H1 (cell line): ENCODE measurements around the gene WASL. TPM values are rescaled to one million over a fixed set of nuclear protein-coding genes. Genes with fewer than 3 reads are reported as not detected.

Source experiments
- CTCF ChIA-PET: fragments of 300-600 bp; sonication (Branson Sonifier 250); formaldehyde crosslinking; loops from one replicate; lab custom pipeline; 2021; ENCODE audit not compliant: partially characterized antibody; lab: Charles Lee
- POLR2A ChIA-PET: fragments of 300-600 bp; sonication (Branson Sonifier 250); formaldehyde crosslinking; loops from one replicate; lab custom pipeline; 2021; ENCODE audit warnings: inconsistent platforms; ENCODE audit not compliant: partially characterized antibody; lab: Charles Lee
- DNase-seq, 2 experiments: peaks; one replicate each; pipeline versions ENCODE4 v3.0.0 to v3.0.0-alpha.2; 2010 to 2022; ENCODE audit warnings: low spot score in 2 of 2, low read depth in 1 of 2, mixed read lengths in 1 of 2
- FAIRE-seq: peaks from 2 replicates; lab custom pipeline; 2011; peaks lifted over from hg19 to GRCh38; lab: Jason Lieb, UNC
- H2AFZ ChIP-seq: 2 replicates; pipeline ENCODE4 v1.8.1; 2012; ENCODE audit warnings: low read length, inconsistent platforms
- H2AK5ac ChIP-seq: 2 replicates; pipeline ENCODE4 v1.6.1; 2013; ENCODE audit warnings: low read depth, low read length
- H2BK120ac ChIP-seq: replicated peaks from 2 replicates; pipeline ENCODE3; 2013; ENCODE audit warnings: low read depth, low read length, inconsistent platforms
- H2BK12ac ChIP-seq: 2 replicates; pipeline ENCODE4 v1.6.1; 2013; ENCODE audit warnings: low read depth, low read length
- H2BK15ac ChIP-seq: 2 replicates; pipeline ENCODE4 v1.6.1; 2013; ENCODE audit warnings: low read length
- H2BK20ac ChIP-seq: 2 replicates; pipeline ENCODE4 v1.6.1; 2013; ENCODE audit warnings: low read length
- H2BK5ac ChIP-seq: 2 replicates; pipeline ENCODE4 v1.6.1; 2013; ENCODE audit warnings: low read depth, low read length
- H3K14ac ChIP-seq: 2 replicates; pipeline ENCODE4 v1.6.1; 2013; ENCODE audit warnings: inconsistent platforms; ENCODE audit not compliant: insufficient read length
- H3K18ac ChIP-seq: 2 replicates; pipeline ENCODE4 v1.6.1; 2013; ENCODE audit warnings: low read length; ENCODE audit errors: extremely low read depth
- H3K23ac ChIP-seq: 2 replicates; pipeline ENCODE4 v1.6.1; 2013; ENCODE audit warnings: inconsistent platforms; ENCODE audit not compliant: insufficient read length
- H3K23me2 ChIP-seq: 2 replicates; pipeline ENCODE4 v1.6.1; 2013; ENCODE audit warnings: low read depth, low read length
- H3K27ac ChIP-seq: 2 replicates; pipeline ENCODE4 v1.6.1; 2011; ENCODE audit warnings: low read depth, low read length, inconsistent platforms
- H3K27me3 ChIP-seq, 4 experiments: replicated peaks in 1 of 4; 1 replicate in 1 of 4; 2 replicates in 3 of 4; pipeline versions ENCODE4 v1.6.1 to v1.8.1; 2011 to 2013; ENCODE audit warnings: low read length in 3 of 4, mild to moderate bottlenecking in 3 of 4, inconsistent platforms in 2 of 4, mixed read lengths in 2 of 4, moderate library complexity in 1 of 4; ENCODE audit not compliant: control insufficient read depth in 3 of 4, insufficient read depth in 3 of 4; ENCODE audit errors: extremely low read depth in 1 of 4
- H3K36me3 ChIP-seq, 4 experiments: 2 replicates each; pipeline versions ENCODE4 v1.6.1 to v1.8.1; 2011 to 2013; ENCODE audit warnings: mild to moderate bottlenecking in 4 of 4, low read length in 3 of 4, moderate library complexity in 2 of 4, control low read depth in 1 of 4, inconsistent platforms in 1 of 4; ENCODE audit not compliant: insufficient read depth in 4 of 4, control insufficient read depth in 2 of 4
- H3K4ac ChIP-seq: replicated peaks from 2 replicates; pipeline ENCODE3; 2013; ENCODE audit warnings: low read length, low read depth, mixed read lengths, inconsistent platforms; ENCODE audit not compliant: insufficient read length
- H3K4me1 ChIP-seq, 4 experiments: replicated peaks in 1 of 4; 1 replicate in 1 of 4; 2 replicates in 3 of 4; pipeline versions ENCODE4 v1.6.1 to v1.8.1; 2011 to 2013; ENCODE audit warnings: low read length in 3 of 4, inconsistent platforms in 2 of 4, mixed read lengths in 1 of 4; ENCODE audit not compliant: insufficient read depth in 4 of 4, control insufficient read depth in 3 of 4
- H3K4me2 ChIP-seq, 2 experiments: 2 replicates each; pipeline versions ENCODE4 v1.6.1 to v1.8.1; 2011 to 2013; ENCODE audit warnings: low read depth in 2 of 2, low read length in 2 of 2, control low read depth in 1 of 2, inconsistent platforms in 1 of 2, mild to moderate bottlenecking in 1 of 2; ENCODE audit not compliant: insufficient read depth in 1 of 2
- H3K4me3 ChIP-seq, 4 experiments: fragments of 200-600, 300-600 bp in 1 of 4; sonication (generic), shearing (Covaris generic), sonication (Bioruptor Twin) in 1 of 4; 2 replicates each; pipeline versions ENCODE4 v1.5.1 to v1.8.1; 2011 to 2016; ENCODE audit warnings: low read length in 4 of 4, low read depth in 3 of 4, control low read depth in 2 of 4, inconsistent platforms in 2 of 4, mild to moderate bottlenecking in 2 of 4, mixed read lengths in 1 of 4, moderate library complexity in 1 of 4; ENCODE audit not compliant: insufficient read depth in 2 of 4; ENCODE audit errors: extremely low read depth in 1 of 4
- H3K56ac ChIP-seq: replicated peaks from 2 replicates; pipeline ENCODE3; 2013; ENCODE audit warnings: low read depth, mild to moderate bottlenecking, mixed read lengths, low read length, inconsistent platforms; ENCODE audit not compliant: insufficient read length
- H3K79me1 ChIP-seq: 2 replicates; pipeline ENCODE4 v1.6.1; 2013; ENCODE audit warnings: low read depth, low read length, control low read depth
- H3K79me2 ChIP-seq, 2 experiments: 2 replicates each; pipeline versions ENCODE4 v1.6.1 to v1.8.1; 2012 to 2013; ENCODE audit warnings: low read length in 2 of 2, mild to moderate bottlenecking in 2 of 2, inconsistent platforms in 1 of 2; ENCODE audit not compliant: insufficient read depth in 2 of 2, control insufficient read depth in 1 of 2
- H3K9ac ChIP-seq, 4 experiments: replicated peaks in 1 of 4; 1 replicate in 1 of 4; 2 replicates in 3 of 4; pipeline versions ENCODE4 v1.6.1 to v1.8.1; 2011 to 2013; ENCODE audit warnings: low read depth in 3 of 4, low read length in 3 of 4, control low read depth in 2 of 4, mild to moderate bottlenecking in 2 of 4, moderate library complexity in 2 of 4, inconsistent platforms in 1 of 4; ENCODE audit errors: extremely low read depth in 1 of 4
- H3K9me3 ChIP-seq, 2 experiments: 2 replicates each; pipeline versions ENCODE4 v1.6.1 to v1.8.1; 2012 to 2013; ENCODE audit warnings: mild to moderate bottlenecking in 2 of 2, moderate library complexity in 2 of 2, control low read depth in 1 of 2, inconsistent platforms in 1 of 2, low read depth in 1 of 2, low read length in 1 of 2, mixed read lengths in 1 of 2; ENCODE audit not compliant: insufficient read depth in 2 of 2
- H4K20me1 ChIP-seq, 2 experiments: replicated peaks in 1 of 2; 2 replicates each; pipeline versions ENCODE3 to v1.8.1; 2011 to 2013; ENCODE audit warnings: inconsistent platforms in 2 of 2, low read length in 2 of 2, mild to moderate bottlenecking in 1 of 2; ENCODE audit not compliant: insufficient read depth in 2 of 2, control insufficient read depth in 1 of 2
- H4K5ac ChIP-seq: 2 replicates; pipeline ENCODE4 v1.6.1; 2013; ENCODE audit warnings: low read length, low read depth, mixed read lengths, inconsistent platforms; ENCODE audit not compliant: insufficient read length
- H4K8ac ChIP-seq: 2 replicates; pipeline ENCODE4 v1.8.0; 2013; ENCODE audit warnings: mild to moderate bottlenecking, moderate library complexity, low read length, inconsistent platforms; ENCODE audit not compliant: insufficient read depth; ENCODE audit errors: extremely low read depth
- H4K91ac ChIP-seq: replicated peaks from 2 replicates; pipeline ENCODE3; 2013; ENCODE audit warnings: low read length, mixed read lengths, inconsistent platforms; ENCODE audit not compliant: insufficient read length
- BACH1 ChIP-seq: IDR thresholded peaks from 2 replicates; pipeline ENCODE4 v1.6.1; 2012; ENCODE audit warnings: low read length, improper control_type of control experiment
- EGR1 ChIP-seq: IDR thresholded peaks from 2 replicates; pipeline ENCODE4 v1.6.1; 2011; ENCODE audit warnings: low read depth, low read length, borderline replicate concordance
- GTF2F1 ChIP-seq: IDR thresholded peaks from 2 replicates; pipeline ENCODE4 v1.6.1; 2012; ENCODE audit warnings: low read depth, low read length, improper control_type of control experiment, borderline replicate concordance
- PHF8 ChIP-seq: fragments of 200-600 bp; sonication (generic); conservative IDR thresholded peaks from 2 replicates; pipeline ENCODE4 v1.7.1; 2012; ENCODE audit warnings: low read depth, mild to moderate bottlenecking, inconsistent platforms, low read length, moderate library complexity
- POLR2A ChIP-seq, 2 experiments: IDR thresholded peaks; 1 replicate in 1 of 2; 2 replicates in 1 of 2; pipeline ENCODE4 v1.6.1; 2011; ENCODE audit warnings: low read depth in 2 of 2, low read length in 2 of 2, mild to moderate bottlenecking in 2 of 2; ENCODE audit errors: control extremely low read depth in 1 of 2
- POLR2AphosphoS5 ChIP-seq: IDR thresholded peaks from 2 replicates; pipeline ENCODE4 v1.6.1; 2011; ENCODE audit warnings: low read depth, low read length
- RFX5 ChIP-seq: IDR thresholded peaks from 2 replicates; pipeline ENCODE4 v1.6.1; 2011; ENCODE audit warnings: low read depth, low read length, improper control_type of control experiment, borderline replicate concordance
- SIRT6 ChIP-seq: IDR thresholded peaks from one replicate; pipeline ENCODE4 v1.7.1; 2012; ENCODE audit warnings: low read length, inconsistent platforms
- SIX5 ChIP-seq: IDR thresholded peaks from 2 replicates; pipeline ENCODE4 v1.6.1; 2011; ENCODE audit warnings: mild to moderate bottlenecking, low read depth, low read length
- TAF1 ChIP-seq: IDR thresholded peaks from 2 replicates; pipeline ENCODE4 v1.6.1; 2011; ENCODE audit warnings: mild to moderate bottlenecking, low read depth, low read length
- WGBS, 2 experiments: shearing (Covaris generic) in 1 of 2; methylation state at CpG; one replicate each; pipeline versions ENCODE4 v1.1.6 to v1.1.7; 2013 to 2015; ENCODE audit warnings: low lambda C conversion rate in 2 of 2, mixed read lengths in 2 of 2, inconsistent platforms in 1 of 2, low coverage in 1 of 2, missing lambda C conversion rate in 1 of 2; ENCODE audit not compliant: insufficient replicate concordance in 2 of 2, insufficient coverage in 1 of 2, insufficient read length in 1 of 2; ENCODE audit errors: extremely low coverage in 1 of 2, missing lambda C conversion rate in 1 of 2; 5-methylcytosine and 5-hydroxymethylcytosine counted together
- polyA plus RNA-seq, 7 experiments: library from polyadenylated mRNA; depleted of rRNA in 3 of 7; stranded (reverse) in 5 of 7; unstranded in 2 of 7; fragments of >200 nt in 5 of 7; fragments of 200-250 nt in 2 of 7; gene quantifications; 1 replicate in 5 of 7; 2 replicates in 1 of 7; 4 replicates in 1 of 7; pipeline versions ENCODE4 v1.2.1 to v1.2.3, GENCODE V29; 2011 to 2013; ENCODE audit warnings: missing spikeins in 2 of 7, mixed read lengths in 2 of 7
- total RNA-seq: library from RNA; stranded (reverse); fragmentation: NEBNext Ultra II Directional; extraction: Animal tissue kit (Norgen Biotek cat#: 25700); gene quantifications from 2 replicates; pipeline ENCODE4 v1.2.1, GENCODE V29; 2021
- TF ChIP-seq, protein P1 (sequence below): IDR thresholded peaks from 2 replicates; pipeline ENCODE4 v1.6.1; 2011; ENCODE audit warnings: low read depth, mild to moderate bottlenecking, low read length; ENCODE audit not compliant: insufficient read depth
- TF ChIP-seq, protein P2 (sequence below): IDR thresholded peaks from 2 replicates; pipeline ENCODE4 v1.6.1; 2011; ENCODE audit warnings: low read length, improper control_type of control experiment

WASL gene
- total and polyA plus RNA-seq, 2 of the 8 experiments (the other 6 are each of a cell fraction or from before 2014, with no cell fraction given) = 7.7 to 38.9 TPM

DNA sequence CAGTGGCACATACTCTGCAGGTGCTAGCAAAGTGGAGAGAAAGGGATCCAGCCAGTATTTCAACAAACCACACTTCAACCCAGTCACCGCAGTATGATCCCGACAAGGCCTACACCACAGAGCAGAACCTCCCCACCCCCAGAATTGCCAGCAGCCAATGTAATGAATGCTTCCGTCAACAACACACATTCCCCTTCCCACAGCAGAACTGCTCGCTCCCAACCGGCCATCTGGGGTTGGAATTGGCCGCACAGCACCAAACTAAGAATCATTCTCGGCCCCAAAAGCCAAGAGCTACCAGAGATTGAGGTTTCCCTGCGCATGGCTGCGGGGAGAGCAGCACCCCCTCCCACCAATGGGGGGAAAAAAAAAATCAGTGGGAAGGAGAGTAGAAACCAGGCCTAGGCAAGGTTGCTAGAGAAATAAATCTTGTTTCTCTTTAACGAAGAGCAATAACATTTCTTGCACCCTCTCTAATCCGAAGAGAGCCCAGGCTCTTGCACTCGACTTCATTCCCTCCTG lies 1.1 kb downstream of the WASL start:
- Histone ChIP-seq H4K5ac (peak overlapping the region; percentile 50), H2AFZ (no peak overlapping the region), H3K27me3 (no peaks in the 10 kb centered on the region), H2BK120ac (no peak overlapping the region), H3K9ac (peak overlapping the region; percentile 72 to 97 (median 88)), H2BK15ac (no peak overlapping the region), H2AK5ac (no peak overlapping the region), H3K4me3 (peak overlapping the region; percentile 95 to 99 (median 97)), H3K4me2 (peak overlapping the region; percentile 69 to 93), H4K91ac (peak overlapping the region; percentile 59), H3K23ac (no peak overlapping the region), H2BK20ac (no peak overlapping the region), H3K4me1 (peaks cover 0 to 24% (median 2%) of the 10 kb centered on the region in 4 experiments; a peak in 4 of 7 replicates), H3K18ac (0 out of 2 replicates have a peak overlapping the region, but pooled peaks have one; percentile 36), H3K79me1 (no peaks in the 10 kb centered on the region; the same call in 1 of the 2 replicates), H3K9me3 (no peaks in the 10 kb centered on the region), H4K20me1 (peaks cover 4 to 8% of the 10 kb centered on the region in 2 experiments), H3K56ac (peak overlapping the region; percentile 5), H2BK5ac (peak overlapping the region; percentile 97), H3K23me2 (peaks cover 9% of the 10 kb centered on the region), H3K79me2 (peaks cover 36 to 81% of the 10 kb centered on the region in 2 experiments; a peak in 3 of 4 replicates), H3K4ac (peak overlapping the region; percentile 70), H2BK12ac (no peak overlapping the region), H4K8ac (no peak overlapping the region), H3K14ac (no peak overlapping the region), H3K36me3 (no peaks in the 10 kb centered on the region), H3K27ac (peak overlapping the region; percentile 89; the same call in 1 of the 2 replicates)
- ChIA-PET POLR2A (interaction anchor here (0.8 to 2.1 kb wide), 11 partner anchors 8 to 173 kb away, joined by 3 to 19 read pairs (median 4); no protein-coding TSS in a partner anchor), CTCF (interaction anchor here (1.6 to 3.7 kb wide), 5 partner anchors 13 to 111 kb away, joined by 4 to 10 read pairs (median 5); no protein-coding TSS in a partner anchor)
- DNase-seq = peak; percentile 34 to 60
- peak; percentile 28 for FAIRE-seq
- WGBS, 2 experiments = 1% methylated on average over 12 of the region's 12 CpGs; no CpG with 5 or more reads in 1 of the 2 experiments
- TF ChIP-seq GTF2F1 (no peak), BACH1 (no peak), RFX5 (no peak), EGR1 (no peak), TAF1 (peak; percentile 67), POLR2A (IDR thresholded peaks at IDR 0.05; ENCODE audit: control extremely low read depth in 1 of 2, low read depth in 2 of 2, low read length in 2 of 2) (peak in 1 of 2 experiments; percentile 78; a peak in 2 of 3 replicates), POLR2AphosphoS5 (peak; percentile 40; the same call in 1 of the 2 replicates), SIX5 (no peak), PHF8 (no peak), SIRT6 (no peak)
- TF ChIP-seq, protein P1, sequence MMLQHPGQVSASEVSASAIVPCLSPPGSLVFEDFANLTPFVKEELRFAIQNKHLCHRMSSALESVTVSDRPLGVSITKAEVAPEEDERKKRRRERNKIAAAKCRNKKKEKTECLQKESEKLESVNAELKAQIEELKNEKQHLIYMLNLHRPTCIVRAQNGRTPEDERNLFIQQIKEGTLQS = no peak
- TF ChIP-seq, protein P2, sequence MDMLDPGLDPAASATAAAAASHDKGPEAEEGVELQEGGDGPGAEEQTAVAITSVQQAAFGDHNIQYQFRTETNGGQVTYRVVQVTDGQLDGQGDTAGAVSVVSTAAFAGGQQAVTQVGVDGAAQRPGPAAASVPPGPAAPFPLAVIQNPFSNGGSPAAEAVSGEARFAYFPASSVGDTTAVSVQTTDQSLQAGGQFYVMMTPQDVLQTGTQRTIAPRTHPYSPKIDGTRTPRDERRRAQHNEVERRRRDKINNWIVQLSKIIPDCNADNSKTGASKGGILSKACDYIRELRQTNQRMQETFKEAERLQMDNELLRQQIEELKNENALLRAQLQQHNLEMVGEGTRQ = no peak
